Skeletal muscle satellite cell (primary cell): ENCODE data around the gene CYP4A11.
"Not testable (repeated sequence)": the region's sequence is repeated elsewhere in the genome, so short reads cannot be mapped to it uniquely, and the experiment has no call there.

Experiments used
- H3K27me3 ChIP-seq: 2 replicates; pipeline ENCODE4 v1.7.0; 2013; ENCODE audit warnings: low read length; ENCODE audit not compliant: control insufficient read depth, insufficient read depth
- H3K36me3 ChIP-seq: 2 replicates; pipeline ENCODE4 v1.7.0; 2013; ENCODE audit warnings: mild to moderate bottlenecking, control low read depth, low read length; ENCODE audit not compliant: insufficient read depth
- H3K4me1 ChIP-seq: 2 replicates; pipeline ENCODE4 v1.7.0; 2013; ENCODE audit warnings: low read length; ENCODE audit not compliant: control insufficient read depth, insufficient read depth
- H3K4me2 ChIP-seq: 2 replicates; pipeline ENCODE4 v1.7.0; 2013; ENCODE audit warnings: mild to moderate bottlenecking, low read length
- H3K4me3 ChIP-seq: 2 replicates; pipeline ENCODE4 v1.7.0; 2013; ENCODE audit warnings: low read length
- H3K9ac ChIP-seq: 2 replicates; pipeline ENCODE4 v1.7.0; 2013; ENCODE audit warnings: mild to moderate bottlenecking, low read depth, low read length, moderate library complexity
- H3K9me3 ChIP-seq: replicated peaks from 2 replicates; pipeline ENCODE4 v1.7.0; 2013; ENCODE audit warnings: mild to moderate bottlenecking, control low read depth, low read length

Gene CYP4A11

DNA sequence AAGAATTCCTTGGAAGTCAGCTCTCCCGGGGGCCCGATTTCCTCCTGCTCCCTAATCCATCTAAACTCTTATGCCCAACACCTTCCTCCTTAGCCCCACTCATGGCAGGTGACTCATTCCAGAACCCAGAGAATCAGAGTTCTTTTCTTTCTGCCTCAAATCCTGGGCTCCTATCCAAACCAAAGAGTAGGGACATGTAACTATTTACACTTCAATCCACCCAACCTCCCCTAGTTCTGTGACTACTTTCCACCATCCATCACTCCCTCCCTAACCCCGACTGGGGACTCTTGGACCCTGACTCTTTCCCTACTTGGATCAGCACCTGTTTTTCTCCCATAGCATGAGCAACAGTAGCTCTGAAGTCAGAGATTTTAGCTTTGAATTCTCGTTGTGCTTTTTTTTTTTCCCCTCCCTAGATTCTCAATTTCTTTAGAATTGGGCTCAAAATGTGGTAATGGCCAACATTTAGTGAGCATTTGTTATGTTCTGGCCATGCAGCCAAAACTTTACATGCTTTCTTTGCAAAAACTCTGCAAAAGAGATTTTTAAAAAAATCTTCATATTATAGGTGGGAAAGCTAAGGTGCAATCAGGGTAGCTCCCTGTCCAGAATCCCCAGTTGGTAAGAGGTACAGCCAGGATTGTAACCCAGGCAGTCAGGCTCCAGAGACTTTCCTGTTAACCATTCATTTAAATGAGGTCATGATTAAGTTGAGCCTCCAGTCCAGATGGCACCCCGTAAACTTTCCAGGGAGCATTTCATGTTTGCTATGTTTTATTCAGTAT lies 7.5 kb upstream of the CYP4A11 start:
- Histone ChIP-seq H3K9me3 (no peaks in the 10 kb centered on the region), H3K36me3 (no peaks in the 10 kb centered on the region), H3K4me3 (no peak overlapping the region), H3K4me2 (no peak overlapping the region), H3K4me1 (no peaks in the 10 kb centered on the region), H3K27me3 (no peaks in the 10 kb centered on the region), H3K9ac (no peak overlapping the region)

GRCh38 chr1:46947706-46948105 lies 6.4 kb upstream of the CYP4A11 start:
- H3K36me3 ChIP-seq, H3K4me2 ChIP-seq, H3K9me3 ChIP-seq, H3K4me1 ChIP-seq, H3K4me3 ChIP-seq, H3K27me3 ChIP-seq, H3K9ac ChIP-seq: not testable (repeated sequence)

DNA sequence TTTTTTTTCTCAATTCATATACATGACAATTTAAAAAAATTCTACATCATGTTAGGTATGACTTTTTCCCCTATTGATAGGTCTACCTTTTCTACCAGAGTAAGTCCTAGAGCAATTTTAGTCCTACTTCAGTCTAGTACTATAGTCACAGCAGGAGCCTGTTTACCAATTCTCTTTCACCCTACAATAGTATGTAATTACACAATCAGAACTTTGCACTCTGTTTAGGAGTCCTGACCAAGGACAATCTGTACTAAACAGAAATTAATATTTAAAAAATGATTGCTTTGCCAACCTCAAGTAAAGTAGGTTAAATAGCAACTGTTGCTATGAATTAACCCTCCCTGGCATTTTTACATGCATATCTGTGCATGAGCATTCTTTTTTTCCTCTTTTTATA lies 810 bp upstream of the CYP4A11 start:
- Histone ChIP-seq H3K4me1 (no peaks in the 10 kb centered on the region), H3K4me3 (no peak overlapping the region), H3K36me3 (no peaks in the 10 kb centered on the region), H3K9ac (no peak overlapping the region), H3K4me2 (no peak overlapping the region), H3K27me3 (no peaks in the 10 kb centered on the region), H3K9me3 (no peaks in the 10 kb centered on the region)

- Histone ChIP-seq H3K4me3 (no peak overlapping the region), H3K4me2 (no peak overlapping the region), H3K36me3 (no peaks in the 10 kb centered on the region), H3K4me1 (no peaks in the 10 kb centered on the region), H3K27me3 (no peaks in the 10 kb centered on the region), H3K9ac (no peak overlapping the region), H3K9me3 (no peaks in the 10 kb centered on the region)
These were observed 969 bp downstream of the CYP4A11 start for GRCh38 chr1:46940307-46940706.

GRCh38 chr1:46937270-46937669 lies 4.0 kb downstream of the CYP4A11 start:
- H3K27me3 ChIP-seq = no peaks in the 10 kb centered on the region
- no peaks in the 10 kb centered on the region for H3K4me1 ChIP-seq
- no peak overlapping the region for H3K9ac ChIP-seq
- H3K4me3 ChIP-seq = no peak overlapping the region
- no peaks in the 10 kb centered on the region for H3K9me3 ChIP-seq
- H3K4me2 ChIP-seq = no peak overlapping the region
- H3K36me3 ChIP-seq = no peaks in the 10 kb centered on the region

GRCh38 chr1:46936788-46937187 lies 4.5 kb downstream of the CYP4A11 start:
- H3K4me2 ChIP-seq = no peak overlapping the region
- no peaks in the 10 kb centered on the region for H3K9me3 ChIP-seq
- H3K9ac ChIP-seq = no peak overlapping the region
- H3K27me3 ChIP-seq = no peaks in the 10 kb centered on the region
- no peaks in the 10 kb centered on the region for H3K36me3 ChIP-seq
- no peaks in the 10 kb centered on the region for H3K4me1 ChIP-seq
- H3K4me3 ChIP-seq = no peak overlapping the region

DNA sequence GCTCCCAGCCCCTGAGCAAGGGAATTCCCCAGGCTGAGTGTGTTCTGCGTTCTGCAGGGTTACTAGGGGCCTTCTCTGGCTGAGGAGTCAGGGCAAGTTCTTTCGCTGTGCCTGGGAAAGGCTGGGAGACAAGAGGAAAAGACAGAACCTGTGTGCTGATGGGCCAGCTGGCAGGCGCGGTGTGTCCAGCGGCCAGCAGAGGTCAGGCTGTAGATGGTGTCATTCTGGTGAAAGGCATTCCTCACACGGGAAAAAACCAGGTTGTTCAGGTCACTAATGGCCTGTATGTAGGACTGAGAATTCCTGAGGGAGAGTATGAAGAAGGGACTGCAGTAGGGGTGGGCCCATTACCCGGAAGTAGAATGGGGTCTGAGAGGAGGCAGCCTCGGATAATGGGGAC lies 6.4 kb downstream of the CYP4A11 start:
- H3K27me3 ChIP-seq, H3K4me1 ChIP-seq, H3K9me3 ChIP-seq, H3K4me3 ChIP-seq, H3K9ac ChIP-seq, H3K36me3 ChIP-seq, H3K4me2 ChIP-seq: not testable (repeated sequence)

DNA sequence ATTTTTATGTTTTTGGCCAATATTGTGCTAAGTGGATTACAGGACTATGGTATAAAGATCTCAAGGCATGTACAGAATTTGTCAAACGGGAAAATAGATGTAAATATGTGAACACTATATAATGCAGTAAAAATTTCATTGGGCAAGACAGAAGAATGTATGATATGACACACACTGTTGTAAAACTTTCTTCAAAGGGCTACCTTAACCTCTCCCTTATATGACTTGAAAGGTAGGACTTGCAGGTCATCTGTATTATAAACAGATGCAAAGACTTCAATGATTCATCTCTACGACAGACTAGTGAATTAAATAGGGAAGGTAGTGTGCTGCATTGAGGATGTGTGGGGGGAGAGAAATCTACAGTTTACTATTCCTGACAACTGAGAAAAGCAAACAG lies 9.3 kb downstream of the CYP4A11 start:
- H3K9ac ChIP-seq, H3K27me3 ChIP-seq, H3K4me3 ChIP-seq, H3K4me2 ChIP-seq, H3K9me3 ChIP-seq, H3K4me1 ChIP-seq, H3K36me3 ChIP-seq: not testable (repeated sequence)

DNA sequence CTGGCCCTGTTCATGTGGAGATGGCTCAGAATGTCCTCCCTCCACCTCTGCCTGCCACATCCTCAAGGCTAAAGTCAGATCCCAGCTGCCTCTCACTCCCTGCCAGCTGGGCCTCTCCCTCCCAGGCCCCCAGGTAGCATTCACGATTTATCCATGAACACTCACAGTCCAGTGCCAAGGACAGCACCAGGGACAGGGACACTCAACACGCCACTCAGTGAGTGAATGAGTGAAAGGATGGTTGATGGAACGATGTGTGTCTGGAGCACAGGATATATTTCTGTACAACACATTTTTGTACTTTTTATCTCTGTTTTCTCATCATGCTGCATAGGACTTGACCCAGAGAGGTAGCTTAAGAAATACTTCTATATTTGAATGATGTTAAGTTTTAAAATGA lies 10.1 kb downstream of the CYP4A11 start:
- Histone ChIP-seq H3K4me1 (no peaks in the 10 kb centered on the region), H3K27me3 (no peaks in the 10 kb centered on the region), H3K4me3 (no peak overlapping the region), H3K4me2 (no peak overlapping the region), H3K9me3 (no peaks in the 10 kb centered on the region), H3K9ac (no peak overlapping the region), H3K36me3 (no peaks in the 10 kb centered on the region)

DNA sequence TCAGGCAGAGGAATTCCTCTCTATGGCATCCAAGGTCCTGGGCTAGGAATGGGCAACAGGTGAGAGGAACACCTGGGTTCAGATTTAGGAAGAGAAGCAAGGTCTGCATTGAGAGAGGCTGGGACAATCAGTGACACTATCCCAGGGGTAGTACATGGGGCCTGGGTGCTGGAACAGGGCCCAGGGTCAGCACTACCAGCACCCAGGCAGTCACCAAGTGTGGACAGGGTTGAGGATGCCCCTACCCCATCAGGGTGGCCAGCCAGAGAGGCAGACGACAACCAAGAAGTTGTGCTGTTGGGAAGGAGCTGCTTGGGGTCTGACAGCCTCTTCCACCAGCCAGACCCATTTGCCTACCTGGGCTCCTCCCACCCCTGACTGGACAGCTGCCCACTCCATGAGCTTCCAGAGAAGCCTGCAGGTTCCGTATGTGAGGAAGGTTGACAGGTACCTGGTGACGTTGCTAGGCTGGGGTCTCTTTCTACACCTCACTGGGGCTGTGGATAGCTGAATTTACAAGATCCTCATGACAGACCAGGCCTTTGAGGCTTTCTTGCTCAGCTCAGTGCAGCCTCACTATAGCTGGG lies 13.9 kb downstream of the CYP4A11 start:
- Histone ChIP-seq H3K4me3 (no peak overlapping the region), H3K36me3 (no peaks in the 10 kb centered on the region), H3K4me1 (no peaks in the 10 kb centered on the region), H3K9me3 (no peaks in the 10 kb centered on the region), H3K4me2 (no peak overlapping the region), H3K9ac (no peak overlapping the region), H3K27me3 (no peaks in the 10 kb centered on the region)

- H3K9ac ChIP-seq = no peak overlapping the region
- H3K4me2 ChIP-seq = no peak overlapping the region
- no peaks in the 10 kb centered on the region for H3K36me3 ChIP-seq
- no peaks in the 10 kb centered on the region for H3K9me3 ChIP-seq
- no peak overlapping the region for H3K4me3 ChIP-seq
- no peaks in the 10 kb centered on the region for H3K4me1 ChIP-seq
- H3K27me3 ChIP-seq = no peaks in the 10 kb centered on the region
These were observed 30.5 kb downstream of the CYP4A11 start for GRCh38 chr1:46910790-46911189.

GRCh38 chr1:46903481-46903880 lies 37.8 kb downstream of the CYP4A11 start:
- no peak overlapping the region for H3K4me3 ChIP-seq
- H3K27me3 ChIP-seq = no peaks in the 10 kb centered on the region
- peaks cover 4% of the 10 kb centered on the region for H3K9me3 ChIP-seq
- no peak overlapping the region for H3K9ac ChIP-seq
- H3K4me2 ChIP-seq = no peak overlapping the region
- no peaks in the 10 kb centered on the region for H3K36me3 ChIP-seq
- H3K4me1 ChIP-seq = no peaks in the 10 kb centered on the region
